Fibroblast of mammary gland (primary cell): ENCODE measurements around the gene AMN1.
"Not testable (repeated sequence)": the region's sequence is repeated elsewhere in the genome, so short reads cannot be mapped to it uniquely, and the experiment has no call there.

ENCODE experiments used
- DNase-seq: peaks from one replicate; pipeline ENCODE4 v3.0.0-alpha.2; 2010; ENCODE audit warnings: low read depth
- H3K4me3 ChIP-seq: 2 replicates; pipeline ENCODE4 v1.5.1; 2011; ENCODE audit warnings: low read depth, mild to moderate bottlenecking, low read length, moderate library complexity; ENCODE audit not compliant: control insufficient read depth
- CTCF ChIP-seq: conservative IDR thresholded peaks from 2 replicates; pipeline ENCODE4 v1.5.1; 2011; ENCODE audit warnings: low read depth, low read length, inconsistent platforms; ENCODE audit not compliant: control insufficient read depth, insufficient read depth

AMN1 gene

GRCh38 chr12:31765931-31766330, 37.1 kb upstream of the AMN1 start:
- H3K4me3 ChIP-seq: no peak overlapping the region
- no peak for TF ChIP-seq CTCF
- DNase-seq: no peak

GRCh38 chr12:31759632-31760459, 31.0 kb upstream of the AMN1 start:
- no peak overlapping the region for H3K4me3 ChIP-seq
- no peak for TF ChIP-seq CTCF
- DNase-seq: no peak

- H3K4me3 ChIP-seq: not testable (repeated sequence)
Observed at GRCh38 chr12:31758297-31758696, 29.5 kb upstream of the AMN1 start.

GRCh38 chr12:31756977-31757420, 28.2 kb upstream of the AMN1 start:
- H3K4me3 ChIP-seq: no peak overlapping the region
- peak; percentile 59 for DNase-seq
- no peak for TF ChIP-seq CTCF

More at GRCh38 chr12:31758297-31758696, 29.5 kb upstream of the AMN1 start:
- not testable (repeated sequence) for DNase-seq

- H3K4me3 ChIP-seq: no peak overlapping the region
- no peak for DNase-seq
- no peak for TF ChIP-seq CTCF
Observed at GRCh38 chr12:31752450-31752849, 23.6 kb upstream of the AMN1 start.

- H3K4me3 ChIP-seq: no peak overlapping the region
- no peak for DNase-seq
- TF ChIP-seq CTCF: no peak
Observed at GRCh38 chr12:31751085-31751484, 22.3 kb upstream of the AMN1 start.

- TF ChIP-seq CTCF: no peak
- no peak overlapping the region for H3K4me3 ChIP-seq
- DNase-seq: no peak
Observed at GRCh38 chr12:31750747-31751039, 21.9 kb upstream of the AMN1 start.
